DMS153 treated with DMSO at 0.1 percent for 48 hours (cell line): ENCODE data around the gene MGAT1.
"Not testable (repeated sequence)": the region's sequence is repeated elsewhere in the genome, so short reads cannot be mapped to it uniquely, and the experiment has no call there.

ENCODE experiments used
- DNase-seq: peaks from one replicate; lab custom pipeline; 2025; ENCODE audit not compliant: unreplicated experiment; lab: John Stamatoyannopoulos, UW

MGAT1 gene

DNA sequence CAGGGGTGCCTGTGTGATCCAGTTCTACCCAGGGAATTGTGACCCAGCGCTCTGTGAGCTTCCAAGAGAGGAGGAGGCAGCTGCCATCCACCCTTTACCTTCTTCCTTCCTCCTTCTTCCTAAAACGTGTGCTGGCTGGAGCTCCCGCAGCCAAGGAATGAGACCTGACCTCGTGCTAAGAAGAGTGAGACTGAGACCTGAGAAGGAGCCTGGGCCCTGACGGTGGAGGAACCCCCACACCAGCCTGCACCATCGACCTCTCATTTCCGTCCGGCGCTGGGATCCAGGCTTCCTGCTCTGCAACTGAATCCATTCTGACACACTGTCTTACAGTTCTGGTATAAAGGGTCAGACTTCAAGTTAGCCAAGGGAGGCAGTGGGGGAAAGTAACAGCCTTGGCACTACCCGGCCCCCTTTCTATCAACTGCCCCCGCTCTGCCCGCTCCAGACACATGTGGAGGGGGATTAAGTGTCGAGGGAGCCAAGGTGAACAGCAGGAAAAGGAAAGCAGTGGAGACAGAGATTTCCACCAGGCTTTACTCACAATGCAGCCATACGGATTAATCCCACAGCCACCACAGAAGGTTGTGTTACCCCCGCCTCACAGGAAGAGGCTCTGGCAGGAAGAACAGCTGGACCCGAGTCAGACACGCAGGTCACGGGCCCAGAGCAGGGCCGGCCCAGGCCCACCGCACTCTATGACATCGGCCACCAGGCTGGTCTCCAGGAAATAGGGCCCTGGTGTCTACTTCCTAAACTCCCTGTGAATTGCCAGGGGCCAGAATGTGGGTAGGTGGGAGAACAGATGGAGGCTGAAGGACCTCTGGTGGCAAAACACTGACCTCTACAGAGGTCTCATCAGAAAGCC, 15.8 kb downstream of the MGAT1 start:
- DNase-seq, result no peak

DNA sequence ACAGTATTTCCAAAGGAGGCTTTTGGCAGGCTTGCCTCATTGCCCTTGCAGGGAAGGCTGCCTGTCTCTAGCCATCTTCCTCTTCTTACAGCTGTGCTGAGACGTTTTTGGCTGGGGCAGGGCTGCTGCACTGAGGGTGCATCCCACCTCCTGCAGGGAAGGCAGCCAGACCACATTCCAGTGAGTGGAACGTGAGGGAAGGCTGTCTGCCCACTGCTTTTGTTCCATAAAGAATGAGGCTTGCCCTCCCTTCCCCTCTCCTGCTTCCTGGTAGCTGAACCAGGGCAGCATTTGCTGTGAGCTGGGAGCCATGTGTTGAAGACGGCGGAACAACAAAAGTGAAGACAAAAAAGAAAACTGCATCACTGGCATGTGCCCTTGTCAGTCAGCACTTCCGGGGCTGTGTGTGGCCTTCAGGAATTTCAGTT, 16.8 kb downstream of the MGAT1 start:
- DNase-seq, result no peak

GRCh38 chr5:180785121-180785781, 17.4 kb downstream of the MGAT1 start:
- no peak for DNase-seq

- DNase-seq, result no peak
Measured at GRCh38 chr5:180784497-180785097, 18.0 kb downstream of the MGAT1 start.

- no peak for DNase-seq
Measured at GRCh38 chr5:180783340-180784052, 19.1 kb downstream of the MGAT1 start.

GRCh38 chr5:180782748-180783147, 19.9 kb downstream of the MGAT1 start:
- no peak for DNase-seq

GRCh38 chr5:180781900-180782326, 20.7 kb downstream of the MGAT1 start:
- DNase-seq, result not testable (repeated sequence)

GRCh38 chr5:180779985-180780610, 22.5 kb downstream of the MGAT1 start:
- DNase-seq, result no peak

DNA sequence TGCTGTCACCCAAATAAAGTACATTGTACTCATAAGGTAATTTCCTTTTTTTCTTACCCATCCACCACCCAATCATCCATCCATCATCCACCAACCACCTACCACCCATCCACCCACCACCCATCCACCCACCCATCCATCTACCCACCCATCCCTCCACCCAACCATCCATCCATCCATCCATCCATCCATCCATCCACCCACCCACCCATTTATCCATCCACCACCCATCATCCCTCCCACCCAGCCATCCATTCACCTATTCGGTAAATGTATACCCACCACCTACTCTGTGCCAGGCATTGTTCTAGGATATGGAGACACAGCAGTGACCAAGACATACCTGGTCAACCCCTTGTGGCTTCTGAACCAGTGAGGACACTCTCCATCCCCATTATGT, 25.1 kb downstream of the MGAT1 start:
- DNase-seq, result no peak

DNA sequence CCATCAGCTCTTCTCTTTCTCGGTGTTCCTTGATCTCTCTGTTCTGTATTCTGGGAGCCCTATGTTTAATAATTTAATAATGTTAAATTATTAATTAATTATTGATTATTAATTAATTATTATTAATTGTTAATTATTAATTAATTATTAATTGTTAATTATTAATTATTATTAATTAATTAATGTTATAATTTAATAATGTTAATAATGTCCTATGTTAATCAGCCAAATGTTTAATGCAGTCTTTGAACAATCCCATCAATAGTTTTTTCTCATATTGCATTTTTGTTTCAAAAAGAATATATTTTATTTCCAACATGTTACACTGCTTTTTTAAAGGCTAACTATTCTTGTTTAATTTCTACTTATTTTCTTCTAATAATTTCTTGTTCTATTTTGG, 26.2 kb downstream of the MGAT1 start:
- DNase-seq, result no peak

- DNase-seq, result no peak
Measured at GRCh38 chr5:180775624-180776023, 27.0 kb downstream of the MGAT1 start.

GRCh38 chr5:180771839-180772238, 30.8 kb downstream of the MGAT1 start:
- DNase-seq, result no peak

- no peak for DNase-seq
Measured at GRCh38 chr5:180769821-180770220, 32.8 kb downstream of the MGAT1 start.

DNA sequence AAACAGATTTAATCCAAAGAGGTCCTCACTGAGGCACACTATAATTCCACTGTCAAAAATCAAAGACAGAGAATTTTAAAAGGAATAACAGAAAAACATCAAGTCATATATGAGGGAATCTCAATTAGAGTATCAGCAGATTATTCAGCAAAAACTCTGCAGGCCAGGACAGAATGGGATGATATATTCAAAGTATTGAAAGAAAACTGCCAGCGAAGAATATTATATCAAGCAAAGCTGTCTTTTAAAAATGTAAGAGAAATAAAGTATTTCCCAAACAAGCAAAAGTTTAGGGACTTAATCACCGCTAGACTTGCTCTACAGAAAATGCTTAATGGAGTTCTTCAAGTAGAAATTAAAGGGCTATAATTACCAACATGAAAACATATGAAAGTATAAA, 47.0 kb downstream of the MGAT1 start:
- DNase-seq, result no peak

- no peak for DNase-seq
Measured at GRCh38 chr5:180744253-180744652, 58.4 kb downstream of the MGAT1 start.

DNA sequence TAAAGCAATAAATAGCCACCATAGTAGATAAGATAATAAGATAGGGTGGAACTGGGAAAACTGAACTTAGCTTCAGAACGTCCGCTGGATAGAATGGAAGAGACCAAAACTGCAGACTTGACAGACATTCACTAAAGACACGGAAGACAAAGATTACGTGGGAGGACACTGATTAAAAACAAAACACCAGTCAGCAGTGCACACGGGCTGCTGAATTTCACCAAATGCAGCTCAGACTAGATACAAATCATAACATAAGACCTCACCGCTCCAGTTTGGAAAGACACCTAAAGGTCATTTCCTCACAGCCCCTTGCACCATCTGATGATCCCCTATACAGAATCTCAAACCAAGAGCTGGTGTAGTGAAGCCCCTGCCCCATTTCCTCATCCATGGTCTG, 59.9 kb downstream of the MGAT1 start:
- DNase-seq, result no peak

DNA sequence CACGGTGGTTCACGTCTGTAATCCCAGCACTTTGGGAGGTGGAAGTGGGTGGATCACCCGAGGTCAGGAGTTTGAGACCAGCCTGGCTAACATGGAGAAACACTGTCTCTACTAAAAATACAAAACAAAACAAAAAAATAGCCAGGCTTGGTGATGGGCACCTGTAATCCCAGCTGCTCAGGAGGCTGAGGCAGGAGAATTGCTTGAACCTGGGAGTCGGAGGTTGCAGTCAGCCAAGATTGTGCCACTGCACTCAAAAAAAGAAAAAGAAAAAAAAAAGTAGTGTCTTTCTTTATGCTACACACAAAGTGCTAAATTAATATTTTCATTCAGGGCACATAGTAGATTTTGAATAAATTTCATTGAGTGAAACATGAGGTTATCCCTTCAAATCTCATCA, 61.7 kb downstream of the MGAT1 start:
- not testable (repeated sequence) for DNase-seq

GRCh38 chr5:180739958-180740357, 62.6 kb downstream of the MGAT1 start, which contains the start of gene OR2Y1:
Gene OR2Y1 (minus strand): TSS chr5:180740058. CDS start chr5:180740058, 0 bp downstream.
- DNase-seq, result no peak

DNA sequence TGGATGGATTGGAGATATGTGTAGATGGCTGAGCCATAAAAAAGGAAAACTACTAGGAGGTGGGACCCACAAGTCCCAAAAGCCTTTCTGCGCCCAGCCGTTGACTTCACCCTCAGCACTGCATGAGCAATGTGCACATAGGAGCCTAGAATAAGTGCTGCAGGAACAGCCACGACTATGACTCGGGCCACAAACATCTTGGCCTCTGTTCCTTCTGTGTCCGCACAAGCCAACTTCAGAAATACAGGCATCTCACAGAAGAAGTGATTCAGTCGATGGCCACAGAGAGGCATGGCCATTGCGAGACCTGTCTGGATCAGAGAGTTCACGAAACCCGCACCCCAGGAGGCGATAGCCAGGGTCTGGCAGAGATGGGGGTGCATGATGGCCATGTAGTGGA, 63.3 kb downstream of the MGAT1 start:
- no peak for DNase-seq

DNA sequence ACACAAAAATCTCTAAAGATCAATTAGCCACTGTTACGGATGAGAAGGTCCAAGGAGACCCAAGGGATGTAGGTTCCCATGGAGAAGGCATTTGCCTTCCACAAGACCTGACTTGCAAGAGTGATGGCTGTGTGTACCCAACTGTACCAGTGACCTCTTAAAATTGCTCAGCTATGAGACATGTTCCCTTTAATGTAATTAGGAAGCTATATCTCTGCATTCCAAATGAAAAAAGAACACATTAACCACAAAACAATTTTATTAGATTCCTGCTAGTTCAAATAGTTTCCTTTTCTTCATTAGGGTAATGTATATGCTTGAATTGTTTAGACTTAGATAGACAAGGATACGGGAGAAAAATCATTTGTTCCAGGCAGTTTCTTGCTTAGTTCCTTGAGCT, 66.1 kb downstream of the MGAT1 start:
- no peak for DNase-seq
